HG03520 (cell line): ENCODE results near the gene ZNF385A.

Experiments used
- ATAC-seq: cut with Tn5 transposase; IDR thresholded peaks from one replicate; pipeline ENCODE4 v1.9.1; 2021; ENCODE audit warnings: mild to moderate bottlenecking, moderate library complexity; ENCODE audit not compliant: unreplicated experiment

The ZNF385A gene

DNA sequence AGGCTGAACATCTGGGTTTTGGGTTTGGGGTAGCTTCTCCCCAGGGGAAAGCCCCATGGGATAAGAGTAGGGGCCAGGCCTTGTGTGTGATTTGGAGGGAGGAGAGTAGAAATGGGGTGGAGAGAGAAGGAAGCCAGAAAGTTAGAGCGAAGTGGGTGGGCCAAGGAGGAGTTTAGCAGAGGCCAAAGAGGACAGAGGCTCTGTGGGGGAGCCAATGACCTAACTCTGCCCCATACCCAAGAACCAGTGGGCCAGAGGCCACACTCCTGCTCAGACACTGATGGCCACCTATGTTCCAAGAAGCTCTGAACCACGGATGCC lies 9.3 kb downstream of the ZNF385A start:
- ATAC-seq: no peak

DNA sequence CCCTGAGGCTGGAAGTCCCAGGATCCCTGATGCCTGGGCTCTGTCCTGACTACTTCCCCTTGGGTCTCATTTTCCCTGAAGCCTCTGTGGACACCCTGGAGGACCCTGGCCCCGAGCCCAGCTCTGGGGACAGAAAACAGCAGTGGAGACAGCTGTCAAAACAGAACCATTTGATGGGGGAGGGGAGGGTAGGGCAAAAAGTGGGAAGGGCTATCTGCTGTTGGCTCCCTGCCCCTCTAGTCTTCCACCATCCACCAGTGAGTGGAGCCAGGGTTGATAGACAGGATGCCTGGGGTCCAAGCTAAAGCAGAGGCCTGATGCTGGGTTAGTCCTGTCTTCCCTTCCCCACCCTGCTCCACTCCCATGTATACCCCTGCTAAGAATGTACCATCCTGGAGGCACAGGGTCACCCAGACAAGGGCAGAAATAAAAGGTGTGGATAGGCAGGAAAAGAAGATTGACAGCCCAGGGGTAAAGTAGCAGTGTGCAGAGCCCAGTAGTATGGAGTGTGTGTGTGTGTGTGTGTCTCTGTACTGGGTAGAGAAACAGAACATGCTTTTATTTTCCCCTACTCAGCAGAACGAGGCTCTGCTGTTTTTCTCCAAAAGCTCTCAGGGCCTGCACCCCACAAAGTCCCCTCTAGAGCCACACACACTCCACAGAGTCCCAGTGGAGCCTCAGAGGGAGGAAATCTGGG lies 9.8 kb downstream of the ZNF385A start:
- no peak for ATAC-seq

DNA sequence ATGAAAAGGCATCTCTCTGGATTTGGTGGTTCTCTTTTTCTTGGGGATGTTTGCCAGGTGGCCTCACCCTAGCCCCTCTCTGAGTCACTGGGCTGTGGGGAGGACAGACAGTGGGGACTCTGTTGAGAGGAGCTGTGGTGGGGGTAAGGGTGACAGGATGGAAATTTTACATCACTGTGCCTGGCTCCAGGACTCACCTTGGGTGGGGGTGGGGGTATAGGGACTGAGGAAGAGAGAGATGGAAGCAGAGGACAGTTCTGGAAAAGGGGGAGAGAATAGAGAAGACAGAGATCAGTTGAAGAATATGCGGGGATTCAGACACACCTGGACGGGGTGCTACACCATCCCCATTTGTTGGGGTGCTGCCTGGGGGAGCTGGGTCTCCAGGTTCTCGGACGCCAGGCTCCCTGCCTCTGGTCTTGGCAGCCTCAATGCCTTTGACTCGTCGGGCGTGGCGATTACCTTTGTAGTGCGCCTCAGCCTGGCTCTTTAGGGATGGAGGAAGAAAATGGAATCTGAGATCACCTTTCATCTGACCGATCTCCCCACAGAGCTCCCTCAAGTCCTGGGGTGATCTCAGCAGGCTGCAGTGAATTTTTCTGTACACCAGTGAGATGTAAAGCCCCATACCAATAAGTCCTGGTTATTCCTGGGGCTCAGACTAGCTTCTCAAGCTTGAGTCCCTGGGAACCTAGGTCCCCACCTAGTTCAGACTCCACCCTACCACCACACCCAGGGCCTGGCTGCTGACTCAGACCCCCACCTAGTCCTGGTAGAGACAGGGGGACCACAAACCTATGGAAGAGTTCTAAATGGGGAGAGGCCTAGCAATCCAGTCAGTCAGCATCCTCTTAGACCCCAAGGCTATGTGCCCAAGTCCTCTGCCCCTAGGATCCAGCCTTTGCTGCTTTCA lies 10.6 kb downstream of the ZNF385A start:
- ATAC-seq: no peak

DNA sequence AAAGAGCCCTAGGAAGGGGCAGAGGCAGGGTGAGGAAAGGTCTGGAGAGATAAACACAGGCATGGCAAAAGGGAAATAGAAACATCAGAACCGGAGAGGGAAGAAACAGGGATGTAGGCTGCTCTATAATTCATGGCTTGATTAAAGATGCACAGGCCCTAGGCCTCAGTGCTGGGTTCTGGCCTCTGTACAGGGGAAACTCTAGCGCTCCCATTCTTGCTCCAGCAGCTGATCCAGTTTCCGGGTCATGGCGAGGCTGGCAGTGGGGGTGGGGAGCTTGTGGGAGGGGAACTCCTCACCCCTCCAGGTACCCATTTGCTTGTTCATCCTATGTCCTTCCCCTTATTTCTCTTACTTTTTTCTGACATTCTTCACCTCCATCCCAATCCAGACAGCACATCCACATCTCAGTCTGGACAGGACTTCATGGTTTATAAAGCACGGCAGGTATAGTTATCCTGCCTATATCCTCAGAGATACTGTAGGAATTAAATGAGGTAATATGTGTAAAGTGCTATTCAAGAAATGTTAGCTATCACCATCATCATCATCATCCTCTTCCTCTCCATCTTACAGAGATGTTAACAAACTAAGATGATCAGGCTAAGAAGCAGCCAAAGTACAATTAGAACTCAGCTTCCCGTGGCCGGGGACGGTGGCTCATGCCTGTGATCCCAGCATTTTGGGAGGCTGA lies 12.3 kb downstream of the ZNF385A start:
- ATAC-seq: no peak

DNA sequence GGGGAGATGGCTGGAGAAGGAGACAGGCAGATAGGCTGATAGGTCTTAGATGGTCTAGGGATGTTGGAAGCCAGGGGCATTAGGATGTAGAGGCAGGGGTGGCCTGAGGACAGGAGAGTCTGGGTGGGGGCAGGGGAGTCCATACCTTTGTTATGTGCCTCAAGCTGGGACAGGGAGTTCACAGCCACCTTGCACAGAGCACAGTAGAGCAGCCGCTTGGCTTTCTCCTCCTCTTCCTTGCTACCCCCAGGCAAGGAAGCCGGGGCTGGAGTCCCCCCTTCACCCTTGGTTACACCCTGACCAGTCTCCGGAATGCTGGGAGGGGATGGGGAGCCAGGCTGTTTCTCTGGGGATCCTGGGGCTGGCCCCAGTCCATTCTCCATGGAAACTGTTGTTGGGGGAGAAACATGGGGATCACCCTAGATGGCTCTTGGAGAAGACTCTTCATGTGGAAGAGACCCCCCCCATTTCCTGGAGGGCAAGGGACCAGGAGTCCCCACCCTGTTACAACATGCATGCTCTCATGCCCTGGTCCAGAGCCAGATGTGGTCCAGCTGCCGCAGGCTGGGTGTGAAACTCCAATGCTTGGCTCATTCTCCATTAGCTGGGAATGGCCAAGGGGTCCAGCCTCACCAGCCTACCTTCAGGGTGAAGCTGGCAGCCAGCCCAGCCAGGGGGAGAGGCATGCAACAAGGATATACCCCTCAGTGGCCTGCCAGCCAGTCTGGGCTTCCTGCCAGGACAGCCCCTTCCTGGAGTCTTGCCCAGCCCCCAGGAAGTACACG lies 13.0 kb downstream of the ZNF385A start:
- ATAC-seq: no peak

DNA sequence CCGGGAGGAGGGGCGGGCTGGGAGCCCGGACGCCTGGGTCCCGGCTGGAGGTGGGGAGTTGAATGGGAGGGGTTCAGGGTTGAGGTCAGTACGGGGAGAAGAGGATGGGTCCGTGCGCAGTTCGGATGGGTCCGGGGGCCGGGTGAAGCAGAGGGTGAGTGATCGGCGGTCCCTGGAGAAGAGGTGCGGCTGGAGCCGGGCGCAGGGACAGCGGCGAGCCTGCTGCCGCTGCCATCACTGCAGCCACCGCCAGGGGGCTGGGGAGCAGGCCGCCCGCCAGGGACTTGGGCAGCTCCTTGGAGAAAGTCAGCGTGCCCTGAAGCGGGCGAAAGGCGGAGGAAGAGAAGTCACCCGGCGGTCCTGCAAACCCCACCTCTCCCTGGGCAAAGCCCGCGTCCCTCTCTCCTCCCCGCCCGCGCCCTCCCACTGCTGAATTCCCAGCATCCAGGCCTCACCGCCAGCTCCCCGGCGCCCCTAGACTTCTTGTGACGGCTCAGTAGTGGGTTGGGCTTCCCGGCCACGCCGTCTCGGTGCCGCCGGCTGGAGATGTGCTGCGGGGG lies 14.3 kb downstream of the ZNF385A start:
- no peak for ATAC-seq

DNA sequence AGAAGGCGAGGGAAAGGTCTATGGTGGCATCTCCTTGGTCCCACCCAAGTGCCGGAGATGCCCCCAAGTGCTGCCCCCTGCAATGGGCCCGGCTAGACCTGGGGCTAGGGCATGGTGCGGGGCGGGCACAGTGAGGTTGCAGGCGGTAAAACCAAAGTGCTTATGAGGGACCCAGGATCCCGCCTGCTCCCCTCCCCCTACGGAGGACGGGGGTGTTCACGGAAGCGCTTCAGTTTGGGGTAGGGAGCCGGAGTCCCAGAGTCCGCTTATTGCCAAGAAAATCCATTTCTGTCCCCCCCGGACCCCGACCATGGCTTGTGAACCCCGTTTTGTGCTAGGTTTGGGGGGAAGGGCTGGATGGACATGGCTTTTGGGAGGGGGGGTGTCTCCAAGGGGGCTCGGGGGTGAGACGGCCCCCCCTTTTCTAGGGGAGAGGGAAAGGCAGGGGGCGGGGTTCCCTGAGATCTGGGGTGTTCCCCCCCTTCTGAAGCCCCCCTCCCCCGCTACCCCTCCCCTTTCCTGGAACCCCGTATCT lies 14.9 kb downstream of the ZNF385A start:
- ATAC-seq: no peak

DNA sequence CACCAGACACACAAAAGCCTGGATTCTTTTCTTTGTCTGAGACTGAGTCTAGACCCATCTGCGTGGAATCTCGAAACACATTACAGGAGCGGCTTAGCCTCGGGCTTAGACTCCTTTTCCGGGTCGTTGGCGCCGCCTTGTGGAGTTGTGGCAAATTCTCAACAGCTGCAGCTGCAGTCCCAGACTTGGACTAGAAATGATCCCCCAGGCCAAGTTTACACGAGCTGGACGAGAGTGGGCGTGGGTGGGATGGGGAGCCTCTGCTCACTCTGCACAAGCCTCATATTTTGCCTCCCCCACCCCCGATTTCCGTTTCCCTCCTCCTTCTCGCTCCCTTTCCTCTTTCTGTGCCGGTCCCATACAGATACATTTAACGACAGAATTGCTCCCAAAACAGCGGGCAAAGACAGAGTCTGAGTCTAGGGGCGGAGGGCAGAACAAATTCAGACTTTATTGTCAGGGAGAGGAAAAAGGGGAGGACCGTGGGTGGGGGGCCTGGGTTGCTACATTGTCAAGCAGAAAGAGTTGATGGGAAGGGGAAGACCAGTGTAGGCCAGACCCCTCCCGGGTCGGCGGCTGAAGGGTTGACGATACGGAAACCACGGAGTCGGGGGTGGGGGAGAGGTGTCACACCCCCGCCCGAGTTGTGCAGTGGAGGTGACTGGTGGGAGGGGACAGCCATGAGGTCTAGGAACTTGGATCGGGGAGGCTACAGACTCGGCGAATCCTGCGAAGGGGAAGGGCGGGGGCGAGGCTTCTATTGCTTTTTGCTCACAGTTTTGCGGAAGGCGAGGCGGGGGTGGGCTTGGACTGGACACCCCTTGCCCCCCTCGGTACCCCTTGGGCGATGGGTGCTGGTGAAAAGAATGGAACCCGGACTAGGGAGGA lies 15.6 kb downstream of the ZNF385A start:
- peak; percentile 72 for ATAC-seq

DNA sequence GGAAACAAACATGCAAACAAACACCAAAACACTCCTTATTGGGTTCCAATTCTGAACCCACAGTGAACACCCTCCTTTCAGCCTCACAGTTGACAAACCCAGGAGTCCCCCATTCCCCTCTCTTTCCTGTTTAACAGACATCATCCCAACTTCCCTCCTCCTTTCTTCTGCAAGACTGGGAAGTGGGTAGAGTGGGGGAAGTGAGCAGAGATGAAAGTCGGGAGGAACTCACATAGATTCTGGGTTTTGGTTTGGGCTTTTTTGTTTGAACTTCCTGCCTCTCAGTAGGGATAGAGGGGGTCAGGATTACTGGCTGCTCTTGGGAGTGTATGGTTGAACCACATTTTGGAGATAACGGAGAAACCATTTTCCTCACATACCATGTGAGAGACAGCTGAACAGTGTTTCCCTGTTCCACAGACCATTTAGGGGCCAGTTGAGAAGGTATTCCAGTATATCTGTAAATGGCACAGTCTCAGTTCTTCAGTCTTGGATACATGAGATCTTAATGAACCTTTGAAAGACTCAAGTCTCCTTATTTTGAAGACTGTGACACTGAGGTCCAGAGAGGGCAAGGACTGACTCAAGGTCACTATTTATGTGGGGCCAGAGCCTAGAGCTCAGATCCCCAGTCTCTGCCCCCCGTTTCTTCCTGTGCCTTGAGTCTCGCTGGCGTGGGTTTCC lies 16.4 kb downstream of the ZNF385A start:
- peak; percentile 16 for ATAC-seq

DNA sequence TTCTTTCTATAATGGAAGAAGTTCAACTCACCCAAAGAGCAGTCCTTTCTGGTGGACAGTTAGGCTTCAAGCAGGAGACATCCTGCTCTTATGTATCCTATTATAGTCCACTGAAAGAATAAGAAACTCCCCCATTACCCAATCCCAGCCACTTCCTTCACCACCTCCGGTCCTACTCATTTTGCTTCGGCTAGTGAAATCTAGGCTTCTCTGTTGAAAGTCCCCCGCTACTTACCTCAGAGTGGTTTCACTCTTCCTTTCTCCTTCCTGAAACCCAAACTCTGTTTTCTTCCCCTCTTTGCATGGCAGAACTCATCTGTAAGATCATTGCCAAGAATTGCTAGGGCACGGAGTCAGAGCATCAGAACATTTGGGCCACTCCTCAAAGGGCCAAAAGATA lies 20.1 kb downstream of the ZNF385A start, which contains the start of gene GPR84:
Gene GPR84, minus strand, starts transcription at position 74 of the 400 bp plus-strand sequence. CDS start 635 bp downstream, outside the sequence.
- ATAC-seq: no peak

DNA sequence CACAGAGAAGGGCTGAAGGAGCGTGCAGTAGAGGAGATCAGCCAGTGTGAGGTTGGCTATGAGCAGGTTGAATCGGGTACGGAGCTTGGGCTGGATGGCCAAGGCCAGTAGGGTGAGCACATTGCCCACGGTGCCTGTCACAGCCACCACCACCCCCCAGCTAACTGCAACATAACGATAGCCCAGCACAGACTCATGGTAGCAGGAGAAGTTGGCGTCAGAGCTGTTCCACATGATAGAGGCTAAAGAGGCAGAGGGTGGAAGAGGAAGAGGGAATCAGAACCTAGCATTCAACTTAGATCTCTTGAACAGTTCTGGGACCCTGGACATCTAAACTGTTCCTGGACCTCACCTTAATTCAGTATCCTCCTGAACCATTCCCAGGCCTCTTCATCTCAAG lies 20.9 kb downstream of the ZNF385A start:
- no peak for ATAC-seq

DNA sequence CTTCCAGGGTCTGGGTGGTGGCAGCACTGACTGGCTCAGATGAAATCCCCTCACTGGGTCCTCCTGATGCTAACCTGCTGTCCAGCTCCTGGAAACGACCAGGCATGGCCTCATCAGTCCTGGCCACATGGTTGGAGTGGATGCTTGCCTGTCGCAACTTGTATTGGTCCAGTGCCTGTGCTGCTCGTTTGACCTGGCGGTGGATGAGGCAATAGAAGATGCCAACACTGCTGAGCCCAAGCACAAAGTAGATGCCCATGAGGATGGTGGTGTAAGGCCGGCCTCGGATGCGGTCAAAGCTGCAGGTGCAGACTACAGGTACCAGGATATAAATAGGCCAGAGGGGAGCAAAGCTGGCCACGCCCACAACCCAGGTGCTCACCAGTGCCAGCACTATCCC lies 21.5 kb downstream of the ZNF385A start:
- no peak for ATAC-seq

DNA sequence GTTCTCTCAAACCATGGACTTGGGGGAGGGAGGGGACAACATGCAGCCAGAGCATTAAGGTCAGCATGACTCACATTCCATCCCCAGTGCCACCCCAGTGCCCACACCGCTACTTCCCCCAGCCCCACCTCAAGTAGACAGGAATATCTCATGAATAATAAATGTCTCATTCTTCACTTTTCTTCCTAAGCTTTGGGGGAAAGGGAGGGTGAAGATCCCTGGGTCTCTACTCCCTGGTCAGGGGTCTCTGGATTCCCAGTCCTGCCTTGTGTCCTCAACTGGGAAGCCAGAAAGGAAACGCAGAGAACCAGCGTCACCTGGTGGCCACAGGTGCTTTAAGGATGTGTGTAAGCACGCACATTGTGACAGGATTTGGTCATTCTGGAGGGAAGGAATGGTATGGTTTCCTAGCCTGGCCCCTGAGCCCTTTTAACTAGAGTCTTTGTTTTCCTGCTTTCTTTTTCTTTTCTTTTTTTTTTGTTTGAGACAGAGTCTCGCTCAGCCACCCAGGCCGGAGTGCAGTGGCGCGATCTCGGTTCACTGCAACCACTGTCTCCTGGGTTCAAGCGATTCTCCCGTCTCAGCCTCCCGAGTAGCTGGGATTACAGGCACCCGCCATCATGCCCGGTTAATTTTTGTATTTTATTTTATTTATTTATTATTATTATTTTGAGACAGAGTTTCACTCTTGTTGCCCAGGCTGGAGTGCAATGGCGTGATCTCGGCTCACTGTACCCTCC lies 23.6 kb downstream of the ZNF385A start:
- no peak for ATAC-seq

DNA sequence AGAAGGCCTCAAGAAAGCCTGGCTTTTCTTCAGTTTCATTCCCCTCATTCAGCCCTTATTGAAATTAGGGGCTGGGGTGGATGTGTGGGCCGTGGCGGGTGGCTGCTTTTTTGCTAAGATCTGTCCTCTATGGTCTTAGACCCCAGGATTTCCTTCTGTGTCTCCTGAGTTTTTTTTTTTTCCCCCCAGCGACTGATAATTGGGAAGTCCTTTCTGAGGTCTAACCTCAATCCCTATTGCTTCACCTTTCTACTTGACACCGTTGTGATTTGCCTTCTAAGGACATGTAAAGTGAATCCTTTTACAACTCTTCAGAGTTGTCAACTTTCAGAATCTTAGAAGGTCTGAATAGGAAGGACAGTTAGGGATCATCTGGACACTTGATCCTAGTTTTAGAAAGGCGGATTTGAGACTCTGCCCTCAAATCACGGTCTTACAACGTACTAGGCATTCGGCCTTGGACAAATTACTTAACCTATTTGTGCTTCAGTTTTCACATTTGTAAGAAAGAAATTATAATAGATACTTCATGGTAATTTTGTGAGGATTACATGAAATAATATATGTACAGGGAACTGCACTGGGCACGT lies 24.7 kb downstream of the ZNF385A start:
- ATAC-seq: no peak

DNA sequence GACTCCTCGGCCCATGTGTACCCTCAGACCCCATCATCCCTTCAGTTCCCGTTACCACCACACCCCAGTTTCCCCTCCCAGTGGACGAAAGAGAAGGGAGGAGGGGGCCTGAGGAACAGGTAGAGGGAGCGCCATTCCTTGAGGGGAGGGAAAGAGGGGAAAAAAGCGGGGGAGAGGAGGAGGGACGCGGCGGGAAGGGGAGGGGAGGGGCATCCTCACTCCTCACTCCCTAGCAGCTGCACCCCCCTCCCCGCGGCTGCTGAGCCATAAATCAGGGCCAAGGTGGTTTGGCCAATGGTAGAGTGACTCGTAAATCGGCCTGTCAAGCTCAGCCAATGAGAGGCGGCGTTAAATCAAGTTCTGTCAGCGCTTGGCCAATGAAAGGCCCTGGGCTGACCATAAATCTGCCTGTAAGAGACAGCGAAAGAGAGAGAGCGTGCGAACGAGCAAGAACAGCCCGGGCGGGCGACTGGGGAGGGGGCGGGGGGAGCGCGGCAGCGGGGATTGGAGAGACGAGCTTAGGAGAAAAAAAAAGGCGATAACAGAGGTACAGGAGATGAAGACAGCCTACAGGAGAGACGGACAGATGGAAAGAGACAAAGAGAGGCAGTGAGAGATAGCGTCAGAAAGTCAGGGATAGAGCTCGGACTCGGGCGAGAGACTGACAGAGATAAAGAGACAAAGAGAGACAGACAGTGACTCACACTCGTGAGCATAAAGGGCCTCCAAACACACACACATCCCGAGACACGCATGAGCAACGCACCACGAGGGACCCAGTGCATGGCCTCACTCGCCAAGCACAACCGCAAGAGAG lies 25.4 kb downstream of the ZNF385A start:
- ATAC-seq: peak; percentile 97

DNA sequence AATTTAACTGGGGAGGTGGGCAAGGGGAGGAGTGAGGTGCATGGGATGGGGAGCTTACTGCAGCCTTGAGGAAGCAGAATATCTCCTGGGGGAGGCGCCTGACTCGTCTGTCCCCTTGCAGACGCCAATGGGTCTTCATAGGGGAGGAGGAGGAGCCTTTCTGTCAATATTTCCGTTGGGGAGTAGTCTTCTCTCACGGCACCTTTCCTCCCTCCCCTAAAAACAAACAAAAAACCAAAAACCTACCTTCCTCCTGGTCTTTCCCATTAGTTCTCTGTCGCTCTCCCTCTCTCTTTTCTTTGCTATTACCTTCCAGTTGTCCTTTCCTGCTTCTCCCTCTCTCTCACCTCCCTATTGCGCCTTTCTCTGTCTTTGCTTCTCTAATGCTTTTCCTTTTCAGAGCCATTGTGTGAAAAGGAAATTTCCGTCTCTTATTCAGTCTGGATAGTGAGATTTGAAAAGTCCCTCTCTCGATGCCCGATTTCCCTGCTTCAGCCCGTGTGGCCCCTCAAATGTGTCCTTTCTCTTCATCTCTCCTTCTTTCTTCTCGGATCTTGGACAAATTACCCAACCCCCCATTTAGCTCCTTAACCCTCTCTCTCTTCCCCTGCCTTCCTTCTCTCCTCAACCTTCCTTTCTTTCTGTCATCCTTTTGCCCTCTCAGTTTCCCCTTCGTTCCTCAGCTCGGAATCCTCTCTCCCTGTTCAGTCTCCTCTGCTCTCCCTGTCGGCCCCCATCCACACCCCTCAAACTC lies 26.2 kb downstream of the ZNF385A start:
- no peak for ATAC-seq
